Astrocyte (in vitro differentiated cells and primary cell): ENCODE results near the gene SEMA6A.

ENCODE experiments used
- EZH2 ChIP-seq: IDR thresholded peaks from 2 replicates; pipeline ENCODE4 v1.6.1; 2012; ENCODE audit warnings: mild to moderate bottlenecking, low read length, inconsistent platforms; ENCODE audit not compliant: insufficient read depth
- TF ChIP-seq, protein P1 (sequence below): IDR thresholded peaks from 2 replicates; pipeline ENCODE4 v1.5.1; 2011; ENCODE audit warnings: low read depth, mild to moderate bottlenecking, inconsistent platforms, low read length, moderate library complexity; ENCODE audit not compliant: insufficient read depth

- TF ChIP-seq, protein P1, sequence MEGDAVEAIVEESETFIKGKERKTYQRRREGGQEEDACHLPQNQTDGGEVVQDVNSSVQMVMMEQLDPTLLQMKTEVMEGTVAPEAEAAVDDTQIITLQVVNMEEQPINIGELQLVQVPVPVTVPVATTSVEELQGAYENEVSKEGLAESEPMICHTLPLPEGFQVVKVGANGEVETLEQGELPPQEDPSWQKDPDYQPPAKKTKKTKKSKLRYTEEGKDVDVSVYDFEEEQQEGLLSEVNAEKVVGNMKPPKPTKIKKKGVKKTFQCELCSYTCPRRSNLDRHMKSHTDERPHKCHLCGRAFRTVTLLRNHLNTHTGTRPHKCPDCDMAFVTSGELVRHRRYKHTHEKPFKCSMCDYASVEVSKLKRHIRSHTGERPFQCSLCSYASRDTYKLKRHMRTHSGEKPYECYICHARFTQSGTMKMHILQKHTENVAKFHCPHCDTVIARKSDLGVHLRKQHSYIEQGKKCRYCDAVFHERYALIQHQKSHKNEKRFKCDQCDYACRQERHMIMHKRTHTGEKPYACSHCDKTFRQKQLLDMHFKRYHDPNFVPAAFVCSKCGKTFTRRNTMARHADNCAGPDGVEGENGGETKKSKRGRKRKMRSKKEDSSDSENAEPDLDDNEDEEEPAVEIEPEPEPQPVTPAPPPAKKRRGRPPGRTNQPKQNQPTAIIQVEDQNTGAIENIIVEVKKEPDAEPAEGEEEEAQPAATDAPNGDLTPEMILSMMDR, result no peak
- no peak for TF ChIP-seq EZH2
These were observed 29.9 kb downstream of the SEMA6A start for GRCh38 chr5:116544531-116545241.
